ENCODE results near the gene DHX15.
"Not testable (repeated sequence)": the region's sequence is repeated elsewhere in the genome, so short reads cannot be mapped to it uniquely, and the experiment has no call there.

Gene DHX15

GRCh38 chr4:24544208-24544988 is 40.0 kb downstream of the DHX15 start:
- no peak for DNase-seq

- DNase-seq = no peak
Measured at GRCh38 chr4:24537025-24537424, 47.3 kb downstream of the DHX15 start.

DNA sequence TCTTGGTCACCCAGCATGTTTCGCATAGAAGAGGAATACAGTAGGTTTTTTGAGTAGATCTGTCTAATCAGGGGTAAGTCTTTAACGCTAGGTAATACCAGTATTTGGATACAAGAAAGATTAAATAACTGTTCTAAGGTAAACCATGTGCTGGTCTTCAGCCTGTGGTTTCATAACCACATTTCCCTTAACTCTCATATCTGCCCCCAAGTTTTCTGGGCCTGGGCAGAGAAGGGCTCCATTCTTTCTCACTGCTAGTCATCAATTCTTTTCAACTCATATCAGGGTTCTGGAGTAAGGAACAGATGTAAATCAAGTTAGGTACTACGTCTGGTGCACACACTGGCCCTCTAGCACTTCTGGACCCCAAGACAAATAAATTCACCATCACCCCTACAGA is 49.0 kb downstream of the DHX15 start:
- DNase-seq = no peak

DNA sequence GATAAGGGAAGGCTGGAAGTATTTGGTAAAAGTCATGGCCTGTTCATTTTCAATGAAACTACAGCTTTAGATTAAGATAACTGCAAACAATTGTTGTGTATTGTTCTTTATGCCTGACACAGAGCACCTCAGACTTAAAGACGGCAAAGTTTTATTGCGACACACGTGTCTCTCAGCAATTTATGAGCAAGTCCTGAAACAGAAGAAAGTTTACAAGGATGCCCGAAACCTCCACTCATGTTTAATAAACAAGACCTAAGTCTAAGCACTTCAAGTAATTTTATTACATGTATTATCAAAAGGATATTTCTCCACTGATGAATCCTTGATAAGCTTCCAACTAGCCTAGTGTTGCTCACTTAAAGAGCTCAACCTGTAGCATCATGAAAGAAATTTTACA is 51.0 kb downstream of the DHX15 start:
- DNase-seq = no peak

DNA sequence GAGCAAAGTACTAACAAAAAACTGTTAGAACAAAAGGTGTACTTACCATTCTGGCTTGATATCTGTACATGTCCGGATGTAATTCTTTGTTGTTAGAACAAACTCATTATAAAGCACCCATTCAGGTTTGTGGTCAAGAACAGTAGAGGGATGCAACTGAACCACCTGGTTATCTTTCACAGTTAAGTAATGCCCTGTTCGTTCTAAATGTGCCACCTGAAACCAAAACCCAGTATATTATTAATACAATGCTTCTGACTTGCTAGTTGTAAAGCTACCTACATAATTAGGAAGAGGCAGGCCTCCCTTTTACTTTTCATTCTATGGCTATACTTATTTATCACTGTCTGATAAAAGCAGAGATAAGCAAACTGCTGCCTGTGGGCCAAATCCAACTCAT is 54.8 kb downstream of the DHX15 start:
- no peak for DNase-seq

DNA sequence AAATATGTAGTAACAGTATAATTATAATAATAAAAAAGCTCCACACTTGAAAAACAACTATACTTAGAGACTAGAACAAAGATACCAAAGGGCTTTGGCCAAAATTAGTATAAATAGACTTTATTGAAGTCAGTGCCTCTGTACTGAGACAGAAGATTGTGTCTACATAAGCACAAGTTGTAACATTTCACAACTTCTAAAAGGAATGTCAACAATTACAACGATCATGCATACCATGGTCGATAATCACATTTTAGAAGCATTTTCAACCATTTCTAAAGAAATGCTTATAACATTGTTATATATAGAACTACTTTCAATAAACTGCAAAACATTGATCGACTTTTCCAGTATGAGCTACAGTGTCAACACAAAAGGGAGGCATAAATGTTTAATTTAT is 57.0 kb downstream of the DHX15 start:
- no peak for DNase-seq

- no peak for DNase-seq
Measured at GRCh38 chr4:24521544-24521943, 62.8 kb downstream of the DHX15 start.

- DNase-seq = no peak
Measured at GRCh38 chr4:24519649-24520048, 64.7 kb downstream of the DHX15 start.

GRCh38 chr4:24517676-24518075 is 66.7 kb downstream of the DHX15 start:
- DNase-seq = no peak

DNA sequence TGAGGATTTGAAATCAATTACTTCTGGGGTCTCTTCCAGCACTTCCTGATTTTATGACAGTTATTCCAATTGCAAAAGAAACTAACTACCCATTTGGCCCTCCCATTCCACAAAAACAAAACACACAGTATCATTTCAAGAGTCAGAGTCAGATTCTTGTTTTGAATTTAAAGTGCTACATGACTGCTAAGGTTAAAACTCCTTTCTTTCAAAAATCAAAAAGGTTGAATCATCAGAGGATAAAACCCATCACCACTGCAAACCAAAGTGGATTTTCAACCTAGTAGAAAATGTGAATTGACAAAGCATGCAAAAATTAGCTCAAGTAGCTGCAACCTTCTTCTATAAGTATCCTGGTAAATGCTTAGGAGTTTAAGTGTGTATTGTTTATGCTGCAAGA is 67.4 kb downstream of the DHX15 start:
- DNase-seq = no peak

DNA sequence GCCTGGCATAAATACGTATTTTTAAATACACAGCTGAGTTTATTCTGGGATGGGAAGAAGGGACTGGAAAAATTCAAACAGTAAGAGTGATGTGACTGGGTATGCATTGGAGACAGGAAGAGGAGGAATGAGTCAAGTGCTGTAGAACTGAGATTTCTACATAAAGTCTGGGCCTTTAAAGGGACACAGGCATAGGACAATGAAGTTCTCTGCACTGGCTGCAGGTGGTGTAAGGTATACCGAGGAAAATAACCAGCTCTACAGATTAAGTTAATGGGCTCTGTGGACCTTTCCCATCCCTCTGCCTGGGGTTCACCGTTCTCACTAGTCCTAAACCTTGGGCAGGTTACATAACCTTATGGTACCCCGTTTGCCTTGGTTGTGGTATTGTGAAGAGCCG is 68.7 kb downstream of the DHX15 start:
- DNase-seq = no peak

DNA sequence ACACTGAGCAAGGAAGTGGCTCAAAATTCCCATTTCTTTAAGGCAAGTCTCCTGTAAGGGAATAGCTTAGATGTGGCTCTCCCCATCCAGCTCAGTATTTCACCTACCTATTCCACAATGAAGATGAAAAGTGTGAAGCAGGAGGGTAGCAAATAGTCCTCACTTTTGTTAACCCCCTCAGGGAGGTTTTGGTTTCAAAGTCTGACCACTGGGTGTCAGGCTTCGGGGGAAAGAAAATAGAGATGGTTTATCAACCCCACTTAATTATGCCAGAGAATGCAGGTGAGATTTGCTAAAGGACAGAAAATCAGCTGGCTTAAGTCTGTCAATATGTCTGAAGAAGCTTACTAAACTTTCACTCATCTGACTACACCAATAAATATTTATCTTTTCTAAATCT is 69.5 kb downstream of the DHX15 start:
- DNase-seq = no peak

- DNase-seq = no peak
Measured at GRCh38 chr4:24513718-24514117, 70.6 kb downstream of the DHX15 start.

- no peak for DNase-seq
Measured at GRCh38 chr4:24511371-24512063, 72.8 kb downstream of the DHX15 start.

DNA sequence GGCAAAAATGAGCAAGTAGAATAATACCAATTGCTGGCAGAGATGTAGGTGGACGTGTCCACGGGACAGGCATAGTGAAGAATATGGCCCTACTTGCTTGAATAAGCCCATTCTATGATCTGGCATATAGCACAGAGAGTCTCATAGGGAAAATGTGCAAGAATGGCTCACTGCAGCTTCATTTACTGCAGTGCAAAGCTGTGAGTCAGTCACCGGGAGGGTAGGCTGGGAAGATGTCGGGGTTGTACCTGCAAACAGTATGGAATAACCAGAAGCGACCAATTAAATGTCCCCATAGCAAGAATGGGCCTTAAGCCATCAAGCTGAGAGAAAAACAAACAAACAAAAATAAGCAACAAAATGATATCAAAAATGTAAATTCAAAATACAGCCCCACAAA is 74.3 kb downstream of the DHX15 start:
- DNase-seq = no peak

- DNase-seq = no peak
Measured at GRCh38 chr4:24508541-24508940, 75.8 kb downstream of the DHX15 start.

- DNase-seq = no peak
Measured at GRCh38 chr4:24507439-24507838, 76.9 kb downstream of the DHX15 start.

- not testable (repeated sequence) for DNase-seq
Measured at GRCh38 chr4:24503090-24503489, 81.3 kb downstream of the DHX15 start.

- no peak for DNase-seq
Measured at GRCh38 chr4:24497221-24497620, 87.1 kb downstream of the DHX15 start.

DNA sequence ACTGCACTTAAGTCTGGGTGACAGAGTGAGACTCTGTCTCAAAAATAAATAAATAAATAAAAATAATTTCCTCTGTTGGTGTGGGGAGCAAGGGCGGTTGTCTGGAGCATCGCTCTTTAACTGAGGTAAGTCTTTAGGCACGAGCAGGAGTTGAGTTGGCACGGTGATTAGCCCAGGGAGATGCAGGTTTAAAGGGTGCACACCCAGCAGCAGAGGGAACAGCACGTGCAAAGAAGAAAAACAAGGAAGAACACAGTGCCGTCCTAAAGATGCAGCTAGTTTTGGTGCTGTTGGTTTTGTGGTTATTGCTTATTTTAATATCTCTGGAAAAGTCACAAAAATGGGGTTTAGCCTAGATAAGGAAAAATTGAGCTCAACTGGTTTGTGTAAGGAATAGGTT is 87.8 kb downstream of the DHX15 start:
- no peak for DNase-seq

GRCh38 chr4:24495388-24495787 is 89.0 kb downstream of the DHX15 start:
- DNase-seq = no peak

- no peak for DNase-seq
Measured at GRCh38 chr4:24489870-24490269, 94.5 kb downstream of the DHX15 start.

- no peak for DNase-seq
Measured at GRCh38 chr4:24488399-24489164, 95.8 kb downstream of the DHX15 start.

GRCh38 chr4:24482871-24483270 is 101.5 kb downstream of the DHX15 start:
- DNase-seq = no peak

Measured in DMS79 treated with DMSO at 0.1 percent for 48 hours (cell line).